Stimulated activated CD4-positive, alpha-beta T cell treated with anti-CD3 and anti-CD28 coated beads, Interleukin-4, amount 100 ng/mL, for 1 hour (primary cell): Measurements from ENCODE around the gene TPR.
"Not testable (repeated sequence)": the region's sequence is repeated elsewhere in the genome, so short reads cannot be mapped to it uniquely, and the experiment has no call there.

Source experiments
- DNase-seq: peaks from one replicate; pipeline ENCODE4 v3.0.0-alpha.2; 2020

TPR gene

GRCh38 chr1:186375152-186375928 is at the start of gene TPR, which contains the start of gene ODR4:
TPR (minus strand) TSS chr1:186375253; CDS start chr1:186375028, 225 bp downstream.
ODR4 (plus strand) TSS chr1:186375838; CDS start chr1:186379786, 3,948 bp downstream.
- DNase-seq, result peak; percentile 96

DNA sequence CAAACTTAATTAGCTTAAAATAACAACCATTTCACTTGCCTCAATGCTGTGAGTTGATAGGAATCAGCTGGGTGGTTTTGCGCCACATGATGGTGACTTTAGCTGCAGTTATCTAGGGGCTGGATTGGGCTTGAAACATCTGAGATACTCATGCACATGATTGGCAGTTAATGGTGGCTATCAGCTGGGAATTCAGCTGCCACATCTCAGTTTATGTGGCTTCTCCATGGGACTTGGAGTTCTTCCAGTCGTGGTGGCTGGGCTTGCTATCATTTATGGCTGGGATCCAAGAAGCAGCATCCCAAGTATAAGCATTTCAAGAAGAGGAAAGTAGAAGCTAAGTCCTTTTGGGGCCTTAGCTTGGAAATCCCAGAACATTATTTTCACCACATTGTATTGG is 49.5 kb upstream of the TPR start:
- no peak for DNase-seq

DNA sequence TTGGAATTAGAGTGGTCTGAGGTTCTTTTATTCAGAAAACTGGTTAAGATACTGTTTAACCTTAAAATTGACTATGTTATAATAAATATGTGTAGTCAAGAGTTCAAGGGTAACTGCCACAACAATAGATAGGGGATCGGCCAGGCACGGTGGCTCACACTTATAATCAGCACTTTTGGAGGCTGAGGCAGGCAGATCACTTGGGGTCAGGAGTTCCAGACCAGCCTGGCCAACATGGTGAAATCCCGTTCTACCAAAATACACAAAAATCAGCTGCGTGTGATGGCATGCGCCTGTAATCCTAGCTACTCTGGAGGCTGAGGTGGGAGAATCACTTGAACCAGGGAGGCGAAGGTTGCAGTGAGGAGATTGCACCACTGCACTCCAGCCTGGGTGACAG is 46.4 kb upstream of the TPR start:
- DNase-seq, result no peak

DNA sequence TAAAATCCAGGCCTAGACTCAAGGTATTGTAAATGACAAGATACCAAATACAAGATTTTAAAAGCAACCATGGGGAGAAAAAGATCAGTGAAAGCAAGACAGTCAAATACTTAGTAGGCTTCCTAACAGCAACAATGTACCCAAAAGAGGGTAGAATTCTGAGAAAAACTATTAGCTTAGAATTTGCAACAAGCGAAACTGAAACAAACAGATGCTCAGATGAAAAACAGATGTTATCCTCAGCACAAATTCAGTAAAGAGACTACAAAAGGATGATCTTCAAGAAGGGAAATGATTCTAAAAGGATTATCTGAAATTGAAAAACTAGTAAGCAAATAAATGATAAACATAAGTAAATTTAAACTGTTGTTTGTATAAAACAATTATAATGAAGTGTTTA is 45.9 kb upstream of the TPR start:
- DNase-seq, result no peak

- DNase-seq, result no peak
These were observed 45.3 kb upstream of the TPR start for GRCh38 chr1:186420311-186420710.

DNA sequence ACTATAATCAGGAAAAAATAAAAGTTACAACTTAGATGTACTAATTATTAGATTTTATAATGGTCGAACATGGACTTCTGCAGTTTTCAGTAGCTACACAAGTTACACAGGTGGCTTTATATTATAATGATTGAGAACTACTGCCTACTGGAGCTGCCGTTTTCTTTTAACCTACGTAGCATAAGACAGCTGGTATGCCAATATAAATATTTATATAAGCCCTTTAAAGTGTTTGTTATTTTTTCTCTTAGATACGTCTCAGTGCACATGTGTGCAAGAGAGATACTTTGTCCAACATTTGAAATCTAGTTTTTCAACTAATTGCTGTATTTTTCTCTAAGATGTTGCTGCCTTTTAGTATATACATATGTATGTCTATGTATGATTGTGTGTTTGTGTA is 43.5 kb upstream of the TPR start:
- no peak for DNase-seq

GRCh38 chr1:186413319-186413718 is 38.3 kb upstream of the TPR start:
- no peak for DNase-seq

GRCh38 chr1:186409091-186409490 is 34.0 kb upstream of the TPR start:
- no peak for DNase-seq

- no peak for DNase-seq
These were observed 29.5 kb upstream of the TPR start for GRCh38 chr1:186404454-186405051.

GRCh38 chr1:186403632-186404031 is 28.6 kb upstream of the TPR start:
- no peak for DNase-seq

GRCh38 chr1:186401446-186401845 is 26.4 kb upstream of the TPR start:
- not testable (repeated sequence) for DNase-seq

GRCh38 chr1:186392711-186393110 is 17.7 kb upstream of the TPR start:
- DNase-seq, result not testable (repeated sequence)

DNA sequence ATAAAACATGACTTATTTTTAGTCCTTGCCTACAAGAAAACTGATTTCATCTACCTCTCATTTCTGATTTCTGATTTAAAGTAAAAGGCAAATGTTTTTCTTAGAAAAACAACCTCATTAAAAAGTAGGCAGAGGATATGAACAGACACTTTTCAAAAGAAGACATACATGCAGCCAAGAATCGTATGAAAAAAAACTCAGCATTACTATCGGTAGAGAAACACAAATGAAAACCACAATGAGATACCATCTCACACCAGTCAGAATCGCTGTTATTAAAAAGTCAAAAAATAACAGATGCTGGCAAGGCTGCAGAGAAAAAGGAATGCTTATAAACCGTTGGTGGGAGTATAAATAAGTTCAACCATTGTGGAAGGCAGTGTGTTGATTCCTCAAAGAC is 16.8 kb upstream of the TPR start:
- DNase-seq, result no peak

- no peak for DNase-seq
These were observed 15.9 kb upstream of the TPR start for GRCh38 chr1:186390925-186391324.

GRCh38 chr1:186386725-186387383 is 11.8 kb upstream of the TPR start:
- no peak for DNase-seq

DNA sequence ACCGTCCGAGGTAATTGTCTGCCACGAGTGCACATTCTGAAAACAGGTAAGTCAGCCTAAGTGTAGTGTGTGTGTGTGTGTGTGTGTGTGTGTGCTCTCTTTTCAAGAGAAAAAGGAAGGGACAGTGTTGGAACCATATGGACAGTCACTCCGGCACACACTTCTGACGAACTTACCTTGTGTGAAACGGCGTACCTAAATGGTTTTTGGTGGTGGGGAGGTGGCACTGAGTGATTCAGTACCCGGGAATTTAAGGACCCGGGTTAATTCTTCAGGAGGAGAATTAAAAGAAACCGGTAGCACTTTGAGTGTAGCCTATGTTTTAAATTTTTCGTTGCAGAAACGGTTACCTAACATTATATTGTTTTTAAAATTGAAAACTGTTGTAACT is 871 bp upstream of the TPR start:
- no peak for DNase-seq

GRCh38 chr1:186374303-186375151 is 526 bp downstream of the TPR start:
- DNase-seq, result no peak

GRCh38 chr1:186347837-186348691 is 27.0 kb downstream of the TPR start:
- not testable (repeated sequence) for DNase-seq

DNA sequence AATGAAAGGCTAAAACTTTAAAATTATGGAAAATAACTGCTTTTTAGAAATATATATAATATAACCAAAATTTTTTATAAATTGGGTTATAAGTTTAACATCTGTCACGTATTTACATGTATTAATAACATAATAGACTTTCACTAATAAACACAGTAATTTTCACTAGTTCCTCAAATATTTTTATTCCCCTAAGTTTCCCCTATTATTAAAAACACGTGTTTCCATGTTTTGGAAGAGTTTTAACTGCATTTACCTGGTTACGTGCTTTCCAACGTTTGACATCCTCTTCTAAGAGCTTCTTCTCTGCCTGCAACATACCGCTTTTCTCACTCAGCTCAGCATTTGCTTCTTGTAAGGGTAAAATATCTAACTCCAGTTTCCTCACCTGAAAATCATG is 34.3 kb downstream of the TPR start:
- DNase-seq, result no peak

DNA sequence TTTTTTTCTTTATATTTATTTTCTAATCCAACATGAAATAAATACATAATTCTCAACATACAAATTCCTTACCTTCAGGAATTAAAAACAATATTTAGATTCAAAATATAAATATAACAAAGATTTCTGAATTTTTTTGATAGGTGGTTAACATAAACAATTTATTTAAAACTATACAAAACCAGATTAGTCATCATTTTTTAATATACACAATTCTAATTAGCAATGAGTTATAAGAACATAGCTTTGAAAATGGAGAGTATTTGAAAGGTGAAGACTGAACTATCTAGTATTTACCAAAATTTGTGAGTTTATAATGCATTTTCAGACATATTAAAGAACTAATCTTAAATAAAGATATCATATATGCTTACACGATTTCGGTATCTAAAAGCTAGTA is 37.5 kb downstream of the TPR start:
- no peak for DNase-seq

DNA sequence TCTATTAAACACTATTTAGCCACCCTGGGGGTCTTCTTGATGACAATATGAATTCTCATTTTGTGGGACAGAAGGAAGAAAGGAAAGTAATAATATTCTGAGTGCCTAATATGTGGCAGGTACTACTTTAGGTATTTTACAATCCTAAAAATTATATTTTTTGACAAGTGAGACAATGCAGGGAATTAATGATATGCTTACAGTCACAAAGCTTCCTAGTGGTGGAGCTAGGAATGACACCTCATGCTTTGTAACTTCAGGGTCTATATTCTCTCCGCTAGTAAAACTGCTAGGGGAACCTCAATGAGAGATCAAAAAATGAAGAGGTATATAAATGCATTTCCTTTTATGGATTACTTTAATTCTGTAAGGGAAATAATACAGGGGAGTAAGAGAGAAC is 44.3 kb downstream of the TPR start:
- DNase-seq, result no peak

DNA sequence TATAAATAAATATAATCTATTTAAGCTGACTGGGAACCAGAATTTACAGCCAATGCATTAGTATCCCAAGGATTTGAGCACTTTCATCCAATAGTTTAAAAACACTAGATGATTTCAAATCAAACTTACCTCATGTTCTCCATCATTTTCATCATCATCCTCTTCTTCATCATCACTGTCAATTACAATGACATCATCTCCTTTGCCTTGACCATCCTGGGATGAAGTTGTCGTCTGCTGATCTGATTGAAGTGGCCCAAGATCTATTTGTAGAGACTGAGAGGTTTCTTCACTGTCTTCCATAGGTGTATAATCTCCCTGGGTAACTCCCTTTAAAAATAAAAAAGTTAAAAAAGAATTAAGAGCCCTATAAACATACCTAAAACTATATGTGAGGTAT is 47.7 kb downstream of the TPR start:
- DNase-seq, result no peak
